Prostate gland (tissue), 2 donors: Measurements from ENCODE around the gene ABHD17C.

Experiments used
- CTCF ChIP-seq, 4 experiments: fragments of 200-600 bp in 2 of 4; fragments of 450-650 bp in 2 of 4; sonication (generic) in 2 of 4; IDR thresholded peaks; 1 replicate in 3 of 4; 2 replicates in 1 of 4; pipeline ENCODE4 v1.5.1; 2016 to 2019; ENCODE audit warnings: antibody characterized with exemption in 4 of 4, mild to moderate bottlenecking in 2 of 4, moderate library complexity in 2 of 4
- POLR2A ChIP-seq: fragments of 450-650 bp; IDR thresholded peaks from one replicate; pipeline ENCODE4 v1.6.1; 2016; ENCODE audit warnings: antibody characterized with exemption, mild to moderate bottlenecking

GRCh38 chr15:80764535-80764934 is 69.4 kb downstream of the ABHD17C start:
- no peak for TF ChIP-seq POLR2A
- TF ChIP-seq CTCF (IDR thresholded peaks at IDR 0.05) = no peak
